ENCODE measurements around the gene IL17F.

IL17F gene

DNA sequence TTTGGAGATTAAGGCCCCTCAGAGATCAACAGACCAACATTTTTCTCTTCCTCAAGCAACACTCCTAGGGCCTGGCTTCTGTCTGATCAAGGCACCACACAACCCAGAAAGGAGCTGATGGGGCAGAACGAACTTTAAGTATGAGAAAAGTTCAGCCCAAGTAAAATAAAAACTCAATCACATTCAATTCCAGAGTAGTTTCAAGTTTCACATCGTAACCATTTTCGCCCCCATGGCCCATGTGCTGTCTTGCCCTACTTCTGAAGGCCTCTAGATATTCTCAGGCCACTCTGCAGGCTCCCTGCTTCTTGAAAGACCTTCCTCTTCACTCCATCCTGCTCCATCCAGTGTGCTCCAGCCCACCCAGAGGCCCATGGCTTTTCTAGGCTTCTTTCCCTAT is 53.9 kb downstream of the IL17F start:
- DNase-seq (ENCODE audit: low read depth), result no peak

GRCh38 chr6:52189974-52190373 is 54.3 kb downstream of the IL17F start:
- no peak for DNase-seq (ENCODE audit: low read depth)

GRCh38 chr6:52187098-52187497 is 57.2 kb downstream of the IL17F start:
- no peak for DNase-seq (ENCODE audit: low read depth)
